ENCODE measurements around the gene BCL2.
A peak's percentile ranks its signal among the peaks of the same experiment; 100 is the strongest.
"Not testable (repeated sequence)": the region's sequence is repeated elsewhere in the genome, so short reads cannot be mapped to it uniquely, and the experiment has no call there.

BCL2 gene

GRCh38 chr18:63234841-63235240 is 84.7 kb downstream of the BCL2 start:
- DNase-seq (ENCODE audit: low read depth in 2 of 2), result no peak

DNA sequence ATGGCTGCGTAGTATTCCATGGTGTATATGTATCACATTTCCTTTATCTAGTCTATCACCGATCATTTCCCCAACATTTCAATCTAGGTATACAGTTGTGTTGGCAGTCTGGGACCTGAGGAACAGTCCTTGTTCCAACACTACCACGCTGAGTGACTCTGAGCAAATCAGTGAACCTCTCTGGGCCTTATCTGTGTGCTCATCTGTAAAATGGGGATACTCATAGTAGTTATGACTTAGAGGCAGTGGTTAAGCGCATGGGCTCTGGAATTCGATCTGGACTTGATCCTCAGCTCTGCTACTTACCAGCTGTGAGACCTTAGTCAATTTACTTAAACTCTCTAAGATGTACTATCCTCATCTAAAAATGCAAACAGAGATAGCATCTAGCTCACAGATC is 85.1 kb downstream of the BCL2 start:
- no peak for DNase-seq (ENCODE audit: low read depth in 2 of 2)

GRCh38 chr18:63233334-63233733 is 86.2 kb downstream of the BCL2 start:
- no peak for DNase-seq (ENCODE audit: low read depth in 2 of 2)

DNA sequence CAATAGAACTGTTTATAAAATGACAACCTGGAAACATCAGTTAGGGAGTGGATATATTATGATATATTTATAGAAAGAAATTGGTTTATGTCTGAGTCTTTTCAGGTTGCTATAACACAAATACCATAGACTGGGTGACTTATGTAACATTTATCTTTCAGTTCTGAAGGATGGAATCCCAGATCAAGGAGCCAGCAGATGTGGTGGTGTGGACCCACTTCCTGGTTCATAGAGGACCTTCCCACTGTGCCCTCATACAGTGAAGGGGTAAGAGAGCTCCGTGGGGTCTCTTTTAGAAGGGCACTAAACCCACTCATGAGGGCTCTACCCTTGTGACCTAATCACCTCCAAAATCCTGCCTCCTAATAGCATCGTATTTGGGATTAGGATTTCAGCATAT is 86.7 kb downstream of the BCL2 start:
- no peak for DNase-seq (ENCODE audit: low read depth in 2 of 2)

GRCh38 chr18:63229971-63230370 is 89.6 kb downstream of the BCL2 start:
- DNase-seq (ENCODE audit: low read depth in 2 of 2), result no peak

DNA sequence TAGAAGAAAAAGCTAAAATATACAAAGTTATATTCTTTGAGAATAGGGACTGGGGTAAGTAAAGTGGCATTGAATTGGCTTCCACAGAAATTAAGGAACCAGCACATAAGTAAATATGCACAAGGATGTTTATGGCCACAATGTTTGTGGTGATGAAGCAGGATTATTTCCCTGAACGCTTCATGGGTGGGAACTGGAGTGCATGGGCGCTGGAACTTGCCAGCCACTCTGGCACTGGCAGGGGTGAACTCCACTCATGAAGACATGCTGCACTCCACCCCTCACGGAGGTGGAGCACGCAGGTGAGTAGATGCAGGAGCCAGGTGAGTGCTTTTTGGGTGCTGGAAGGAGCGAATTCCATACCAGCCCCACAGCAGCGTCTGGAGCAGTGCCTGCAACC is 94.1 kb downstream of the BCL2 start:
- no peak for DNase-seq (ENCODE audit: low read depth in 2 of 2)

DNA sequence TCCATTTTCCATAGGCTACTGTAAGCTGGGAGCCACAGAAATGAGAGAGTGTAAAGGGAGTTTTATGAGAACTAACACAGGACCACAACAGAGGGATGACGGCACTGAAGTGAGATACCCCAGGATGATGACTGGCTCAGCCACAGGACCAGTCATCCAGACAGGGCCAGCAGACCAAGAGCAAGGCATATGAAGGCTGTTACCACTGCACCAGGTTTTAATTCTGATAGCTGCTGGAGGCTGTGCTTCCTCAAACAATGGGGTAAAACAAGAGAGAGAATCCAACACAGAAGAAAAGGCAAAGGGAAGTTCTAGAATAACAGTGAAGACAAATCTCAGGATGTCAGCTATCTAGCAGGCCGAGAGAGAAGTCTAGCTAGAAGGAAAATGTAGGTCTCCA is 94.9 kb downstream of the BCL2 start:
- DNase-seq (ENCODE audit: low read depth in 2 of 2), result no peak

GRCh38 chr18:63223837-63224236 is 95.7 kb downstream of the BCL2 start:
- no peak for DNase-seq (ENCODE audit: low read depth in 2 of 2)

GRCh38 chr18:63220903-63221302 is 98.7 kb downstream of the BCL2 start:
- no peak for DNase-seq (ENCODE audit: low read depth in 2 of 2)

DNA sequence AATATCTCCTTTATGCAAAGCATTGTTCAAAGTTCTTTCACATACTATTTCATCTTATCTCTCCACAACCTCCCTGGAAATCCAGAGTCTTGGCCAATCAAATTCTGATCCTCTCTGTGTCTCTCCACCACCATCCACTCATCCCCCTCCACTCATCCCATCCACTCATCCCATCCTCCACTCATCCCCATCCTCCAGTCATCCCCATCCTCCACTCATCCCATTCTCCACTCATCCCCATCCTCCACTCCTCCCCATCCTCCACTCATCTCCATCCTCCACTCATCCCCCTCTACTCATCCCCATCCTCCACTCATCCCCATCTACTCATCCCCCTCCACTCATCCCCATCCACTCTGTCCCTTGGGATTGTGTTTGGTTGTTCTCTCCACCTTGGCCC is 101.1 kb downstream of the BCL2 start:
- no peak for DNase-seq (ENCODE audit: low read depth in 2 of 2)

DNA sequence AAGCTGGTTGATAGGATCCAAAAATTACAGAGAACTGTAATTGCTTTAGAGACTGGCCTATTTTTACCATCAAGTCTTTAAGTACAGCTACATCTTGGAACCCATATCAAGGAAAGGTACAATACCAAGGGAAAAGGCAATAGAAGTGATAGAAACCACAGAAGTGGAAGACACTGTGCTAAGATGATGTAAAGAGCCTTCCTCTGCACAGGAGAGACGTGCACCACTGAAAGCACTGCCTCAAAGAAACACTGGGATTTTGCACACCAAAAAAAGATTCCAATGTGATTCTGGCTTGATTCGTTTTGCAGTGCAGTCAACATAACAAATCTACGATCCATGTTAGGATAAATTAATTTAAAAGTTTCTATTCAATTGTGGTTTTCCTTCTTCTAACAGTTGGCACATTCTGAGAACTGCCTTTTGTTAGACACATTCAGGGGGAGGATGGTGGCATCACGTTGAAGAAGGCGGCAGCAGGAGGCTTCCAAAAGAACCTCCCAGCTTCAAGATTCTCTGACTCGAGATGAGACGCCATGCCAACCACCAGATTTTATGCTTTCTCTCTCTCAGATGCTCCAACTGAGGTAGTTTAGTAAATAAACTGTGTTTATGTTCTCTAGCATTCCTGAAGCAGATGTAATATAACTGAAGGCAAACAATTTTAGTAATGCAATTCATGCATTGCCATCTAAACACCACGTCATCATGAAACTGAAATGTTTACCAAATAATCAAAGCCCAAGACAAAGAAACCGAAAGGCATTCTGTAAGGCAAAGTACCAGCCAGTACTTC is 102.9 kb downstream of the BCL2 start:
- DNase-seq (ENCODE audit: low read depth in 2 of 2), result no peak

GRCh38 chr18:63213936-63214671 is 105.5 kb downstream of the BCL2 start:
- no peak for DNase-seq (ENCODE audit: low read depth in 2 of 2)

DNA sequence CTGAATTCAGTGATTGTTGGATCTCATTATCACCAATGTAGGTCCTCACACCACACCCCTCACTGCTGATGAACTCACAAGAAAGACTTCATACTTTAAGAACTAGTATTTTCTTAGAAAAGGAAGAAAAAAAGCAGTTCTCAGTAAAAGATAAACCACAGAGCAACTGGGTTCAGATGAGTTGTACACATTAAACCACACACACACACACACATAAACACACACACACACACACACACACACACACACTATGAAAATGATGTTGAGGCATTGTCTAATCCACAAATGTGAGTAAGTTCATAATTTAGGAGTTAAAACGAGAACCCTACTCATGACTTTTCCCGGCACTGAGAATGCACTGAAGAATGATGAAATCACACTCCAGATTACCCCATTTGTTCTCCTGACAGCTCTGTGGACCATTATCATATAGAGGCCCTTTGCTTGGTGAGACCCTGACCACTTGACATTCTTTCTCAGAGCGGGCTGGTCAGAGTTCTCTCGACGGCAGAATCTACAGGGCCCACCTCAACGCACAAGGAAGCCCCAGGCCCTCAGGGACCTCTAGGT is 106.2 kb downstream of the BCL2 start:
- peak; percentile 25 to 29 for DNase-seq (ENCODE audit: low read depth in 2 of 2)

GRCh38 chr18:63210521-63210920 is 109.0 kb downstream of the BCL2 start:
- DNase-seq (ENCODE audit: low read depth in 2 of 2), result no peak

DNA sequence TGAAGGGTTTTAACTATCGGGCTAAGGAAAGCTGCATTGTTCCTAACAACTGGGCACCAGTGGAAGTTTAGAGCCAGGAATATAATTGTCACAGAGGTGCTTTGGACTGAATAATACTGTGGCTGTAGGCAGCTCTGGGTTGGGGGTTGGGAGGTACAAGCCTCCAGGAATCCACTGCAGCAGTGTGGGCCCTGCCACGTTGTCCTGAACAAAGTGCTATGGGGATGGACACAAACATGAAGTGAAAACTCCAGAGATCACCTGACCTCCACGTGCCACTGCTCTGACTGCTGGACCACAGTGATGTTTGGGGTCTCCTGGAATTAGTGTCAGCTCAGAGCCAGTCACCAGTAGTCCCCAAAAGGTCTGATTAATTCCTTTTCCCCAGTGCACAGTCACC is 110.9 kb downstream of the BCL2 start:
- DNase-seq (ENCODE audit: low read depth in 2 of 2), result no peak

- no peak for DNase-seq (ENCODE audit: low read depth in 2 of 2)
These were observed 111.7 kb downstream of the BCL2 start for GRCh38 chr18:63207835-63208234.

DNA sequence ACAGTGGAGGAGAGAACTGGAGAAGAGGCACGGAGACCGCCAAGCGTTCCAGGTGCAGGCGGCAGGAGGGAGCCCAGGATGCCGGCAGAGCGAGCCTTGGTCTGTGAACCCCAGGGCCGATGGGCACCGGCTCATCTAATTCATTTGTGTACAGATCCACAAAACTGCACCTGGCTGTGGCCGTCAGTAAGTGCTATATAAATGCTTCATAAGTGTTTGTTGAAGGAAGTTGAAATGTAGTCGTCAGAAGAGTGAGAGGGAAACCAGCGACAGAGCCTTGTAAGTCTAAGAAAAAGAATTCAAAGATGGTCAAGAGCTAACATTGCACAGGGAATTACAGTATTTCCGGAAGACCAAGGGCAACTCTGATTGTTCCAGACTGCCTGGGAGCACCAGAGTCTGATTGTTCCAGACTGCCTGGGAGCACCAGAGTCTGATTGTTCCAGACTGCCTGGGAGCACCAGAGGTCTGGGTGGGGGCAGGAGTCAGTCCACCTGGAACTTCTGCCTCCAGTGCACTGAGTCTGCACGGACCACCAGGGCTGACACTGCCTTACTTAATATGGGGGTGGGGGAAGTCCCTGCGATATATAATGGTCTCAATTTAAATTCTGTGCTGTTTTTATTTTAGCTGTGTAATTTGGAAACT is 112.3 kb downstream of the BCL2 start:
- no peak for DNase-seq (ENCODE audit: low read depth in 2 of 2)

GRCh38 chr18:63206433-63207142 is 113.0 kb downstream of the BCL2 start:
- DNase-seq (ENCODE audit: low read depth in 2 of 2), result no peak

DNA sequence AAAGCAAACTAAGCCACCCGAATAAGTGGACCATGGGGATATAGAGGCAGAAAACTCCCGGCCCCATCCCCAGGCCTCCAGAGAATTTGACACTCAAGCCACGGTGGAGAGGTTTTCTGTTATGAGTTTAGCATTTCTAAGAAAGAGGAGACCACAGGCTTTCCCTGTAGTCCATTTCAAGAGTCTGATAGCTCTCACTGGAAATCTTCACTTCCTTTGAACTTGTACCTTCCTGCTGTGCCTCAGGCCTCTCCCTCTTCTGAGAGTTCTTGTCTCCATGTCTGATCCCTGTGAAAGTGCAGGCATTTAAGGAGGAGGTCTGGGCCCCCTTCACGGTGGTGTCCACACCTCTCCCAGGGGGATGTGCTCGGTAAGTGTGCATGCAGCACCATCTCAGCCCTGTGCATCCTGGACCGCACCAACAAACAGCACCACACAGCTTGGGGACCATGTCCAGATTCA is 113.7 kb downstream of the BCL2 start:
- DNase-seq (ENCODE audit: low read depth in 2 of 2), result no peak

DNA sequence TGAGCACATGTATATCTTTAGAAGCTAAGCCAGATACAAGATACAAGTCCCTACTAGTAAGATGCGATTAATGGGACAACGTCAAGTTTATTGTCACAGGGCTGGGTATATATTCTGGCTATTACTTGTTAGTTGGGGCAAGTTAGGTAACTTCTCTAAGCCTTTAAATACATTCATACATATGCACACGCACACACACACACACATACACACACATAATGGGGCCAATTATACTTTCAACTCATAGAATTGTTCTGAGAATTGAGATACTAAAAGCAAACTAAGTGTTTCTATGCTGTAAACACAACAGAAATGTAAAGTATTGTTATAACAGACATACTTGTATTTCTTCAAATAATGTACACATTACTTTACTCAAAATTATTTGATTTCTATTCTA is 116.1 kb downstream of the BCL2 start:
- no peak for DNase-seq (ENCODE audit: low read depth in 2 of 2)

GRCh38 chr18:63202828-63203227 is 116.7 kb downstream of the BCL2 start:
- DNase-seq (ENCODE audit: low read depth in 2 of 2), result no peak

- not testable (repeated sequence) for DNase-seq (ENCODE audit: low read depth in 2 of 2)
These were observed 118.1 kb downstream of the BCL2 start for GRCh38 chr18:63201456-63201855.
